ENCODE data around the gene DUOXA2.

Gene DUOXA2

GRCh38 chr15:45163508-45163856, 49.4 kb downstream of the DUOXA2 start:
- DNase-seq, result no peak

- no peak for DNase-seq
These were observed 50.8 kb downstream of the DUOXA2 start for GRCh38 chr15:45164914-45165313.

GRCh38 chr15:45165536-45165935, 51.4 kb downstream of the DUOXA2 start:
- no peak for DNase-seq

- peak; percentile 48 to 86 (median 85) for DNase-seq
These were observed 52.9 kb downstream of the DUOXA2 start for GRCh38 chr15:45166834-45167630.

- no peak for DNase-seq
These were observed 53.6 kb downstream of the DUOXA2 start for GRCh38 chr15:45167631-45168205.

All from NCI-H1417 (cell line).